A549 treated with Hydrocortisone at 1 μM for 4 hours (cell line): ENCODE measurements around the gene TMEM88. TPM values are rescaled to one million over a fixed set of nuclear protein-coding genes. Genes with fewer than 3 reads are reported as not detected.

Experiments
- total RNA-seq: library from RNA; stranded (reverse); fragments of 200-300 nt; extraction: Qiagen RNA extraction; gene quantifications from 5 replicates; pipeline ENCODE4 v1.2.3, GENCODE V29; 2022

TMEM88 gene, protein sequence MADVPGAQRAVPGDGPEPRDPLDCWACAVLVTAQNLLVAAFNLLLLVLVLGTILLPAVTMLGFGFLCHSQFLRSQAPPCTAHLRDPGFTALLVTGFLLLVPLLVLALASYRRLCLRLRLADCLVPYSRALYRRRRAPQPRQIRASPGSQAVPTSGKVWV
- total RNA-seq, result 0.51 to 1.5 TPM (median 0.66 TPM) in 5 replicates

GRCh38 chr17:7854851-7855659 lies at the start of gene TMEM88:
Gene TMEM88 (plus strand): TSS chr17:7855066. CDS start chr17:7855075, 9 bp downstream.

DNA sequence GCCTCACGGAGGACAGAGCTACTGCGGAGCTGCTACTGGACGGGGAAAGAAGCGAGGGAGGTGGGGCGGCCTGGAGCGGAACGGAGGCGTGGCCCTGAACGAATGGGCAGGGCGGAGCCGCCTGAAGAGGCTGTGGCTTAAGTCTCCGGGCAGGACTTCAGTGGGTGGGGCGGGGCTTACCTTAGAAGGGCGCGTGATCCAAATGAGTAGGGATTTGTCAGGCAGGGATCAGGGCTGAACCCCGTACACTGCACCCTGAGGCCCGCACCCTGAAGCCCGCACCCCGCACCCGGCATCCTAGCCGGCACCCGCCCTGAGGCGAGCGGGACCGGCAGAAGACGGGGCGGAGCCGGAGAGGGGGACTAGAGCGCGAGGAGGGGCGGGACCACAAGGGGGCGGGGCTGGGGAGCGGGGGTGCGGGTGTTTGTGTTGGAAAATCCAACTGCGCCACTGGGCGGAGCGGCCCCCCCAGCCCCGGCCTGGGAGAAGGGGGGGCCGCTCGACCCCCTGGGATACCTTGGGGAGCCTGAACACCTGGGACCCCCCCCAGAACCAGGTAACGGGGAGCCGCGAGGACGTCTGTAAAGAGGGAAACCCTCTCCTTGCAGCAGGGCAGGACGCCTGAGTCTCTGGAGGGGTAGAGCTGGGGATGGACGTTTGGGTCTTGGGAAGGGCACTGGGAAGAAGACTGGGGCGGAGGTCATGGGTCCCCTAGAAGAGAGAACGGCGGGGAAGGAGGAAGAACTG lies 20.9 kb upstream of the TMEM88 start, which contains the start of gene KDM6B:
Gene KDM6B, plus strand, starts transcription at position 423 of the 747 bp plus-strand sequence. CDS start 11,338 bp downstream, outside the sequence.

DNA sequence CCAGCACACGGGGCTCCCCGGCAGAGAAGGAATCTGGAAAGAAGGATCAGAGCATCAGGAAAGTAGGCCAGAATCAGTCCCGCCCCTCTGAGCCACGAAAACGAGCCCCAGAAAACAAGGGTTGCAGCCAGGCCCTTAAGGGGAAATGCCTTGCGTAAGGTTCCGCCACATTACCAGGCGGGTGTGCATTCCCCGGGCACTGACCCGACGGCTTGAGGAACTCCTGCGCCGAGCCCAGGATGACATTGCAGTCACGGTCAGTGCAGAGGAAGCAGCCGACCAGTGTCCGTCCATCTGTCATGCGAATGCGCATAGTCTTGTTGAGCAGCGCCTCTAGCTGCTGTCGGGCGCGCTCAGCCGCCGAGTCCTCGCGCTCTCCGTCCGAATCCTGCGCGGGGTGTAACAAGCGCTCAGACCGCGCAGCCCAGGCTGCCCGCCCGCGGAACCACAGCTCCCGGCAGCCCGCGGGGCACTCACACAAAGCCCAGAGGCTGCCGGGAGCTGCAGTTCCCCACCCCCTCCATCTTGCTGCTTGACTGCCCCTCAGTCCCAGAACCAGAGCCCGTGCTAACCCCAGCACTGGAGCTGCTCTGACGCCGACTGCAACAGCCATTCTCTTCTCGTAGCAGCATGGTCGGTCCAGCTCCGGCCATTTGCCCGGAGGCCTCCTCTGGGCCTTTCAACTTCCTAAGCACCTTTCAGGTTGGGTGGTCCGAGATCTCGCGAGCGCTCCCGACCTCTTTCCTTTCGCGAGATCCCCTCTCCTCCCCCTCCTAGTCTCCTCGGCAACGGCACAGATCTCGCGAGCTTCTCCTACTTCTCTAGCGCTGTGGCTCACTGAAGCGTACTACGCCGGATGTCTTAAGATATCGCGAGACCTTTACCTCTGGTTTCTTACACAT lies 2.2 kb downstream of the TMEM88 start, which contains the start of gene NAA38:
Gene NAA38, minus strand, starts transcription at position 749 of the 902 bp plus-strand sequence. Its CDS starts 96 bp downstream, at position 653.

GRCh38 chr17:7857713-7858521 lies 3.1 kb downstream of the TMEM88 start, which contains the start of gene CYB5D1:
Gene CYB5D1 (plus strand): TSS chr17:7858003. CDS start chr17:7858135, 132 bp downstream.

DNA sequence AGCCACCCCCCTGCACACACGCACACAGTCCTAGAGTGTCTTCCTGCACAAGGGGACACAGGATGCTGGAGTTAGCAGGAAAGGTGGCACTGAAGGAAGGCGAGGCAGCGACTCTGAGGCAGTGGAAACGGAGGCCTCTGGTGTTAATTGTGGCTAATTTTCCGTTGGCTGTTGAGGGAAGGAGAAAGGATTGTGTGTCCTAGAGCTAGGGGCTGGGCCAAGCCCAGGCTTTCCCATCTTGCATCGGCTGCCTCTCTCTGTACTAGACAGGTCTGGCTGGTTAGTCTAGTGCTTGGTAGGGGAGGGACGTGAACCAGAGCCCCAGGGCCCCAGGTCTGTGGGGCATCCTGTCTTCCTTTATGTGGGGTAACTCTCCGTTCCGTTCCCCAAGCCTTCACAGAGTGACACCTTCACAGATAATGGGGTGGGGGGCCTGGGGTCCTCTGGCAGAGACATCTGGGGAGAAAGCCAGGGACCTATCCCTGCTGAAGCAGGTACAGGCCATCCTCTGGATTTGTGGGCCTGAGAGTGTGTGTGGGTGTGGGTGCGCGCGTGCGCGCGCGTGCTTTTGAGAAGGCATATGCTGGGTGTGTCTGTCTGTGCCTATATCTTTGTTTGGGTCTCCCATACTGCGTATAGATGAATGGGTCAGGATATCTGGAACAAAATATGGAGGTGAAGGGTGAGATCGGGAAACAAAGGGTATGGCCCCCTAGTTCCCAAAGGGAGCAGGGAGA lies 33.5 kb downstream of the TMEM88 start, which contains the start of gene CHD3:
Gene CHD3, plus strand, starts transcription at position 606 of the 737 bp plus-strand sequence. CDS start 212 bp downstream, outside the sequence.

Other genes with a start within 250 kb of the TMEM88 start
- gene FXR2, start 240.2 kb upstream of the TMEM88 start, total RNA-seq, result 52.5 to 56.7 TPM (median 54.4 TPM) in 5 replicates
- 60.0 to 88.9 TPM (median 79.2 TPM) in 5 replicates for gene SAT2, start 227.2 kb upstream of the TMEM88 start, total RNA-seq
- 0.35 to 0.85 TPM (median 0.60 TPM) in 5 replicates for gene SHBG, start 224.9 kb upstream of the TMEM88 start, total RNA-seq
- 0.15 to 0.37 TPM (median 0.27 TPM) in 5 replicates for gene ATP1B2, start 204.1 kb upstream of the TMEM88 start, total RNA-seq
- 42.4 to 47.4 TPM (median 42.4 TPM) in 5 replicates for gene TP53, start 167.6 kb upstream of the TMEM88 start, total RNA-seq
- 33.5 to 44.7 TPM (median 38.0 TPM) in 5 replicates for gene WRAP53, start 166.6 kb upstream of the TMEM88 start, total RNA-seq
- 1.1 to 1.4 TPM (median 1.3 TPM) in 5 replicates for gene EFNB3, start 149.9 kb upstream of the TMEM88 start, total RNA-seq
- 0.01 to 0.08 TPM (median 0.02 TPM) in 5 replicates for gene DNAH2, start 137.3 kb upstream of the TMEM88 start, total RNA-seq
- gene KDM6B, start 20.8 kb upstream of the TMEM88 start, total RNA-seq, result 9.9 to 18.2 TPM (median 14.1 TPM) in 5 replicates
- gene NAA38, start 2.5 kb downstream of the TMEM88 start, total RNA-seq, result 139 to 244 TPM (median 211 TPM) in 5 replicates
- 18.7 to 23.0 TPM (median 19.4 TPM) in 5 replicates for gene CYB5D1, start 2.9 kb downstream of the TMEM88 start, total RNA-seq
- gene CHD3, start 33.7 kb downstream of the TMEM88 start, total RNA-seq, result 53.0 to 71.6 TPM (median 60.6 TPM) in 5 replicates
- gene RNF227, start 61.2 kb downstream of the TMEM88 start, total RNA-seq, result 1.00 to 3.4 TPM (median 1.4 TPM) in 5 replicates
- gene KCNAB3, start 74.8 kb downstream of the TMEM88 start, total RNA-seq, result 1.9 to 2.9 TPM (median 2.7 TPM) in 5 replicates
- 302 to 325 TPM (median 321 TPM) in 5 replicates for gene TRAPPC1, start 76.9 kb downstream of the TMEM88 start, total RNA-seq
- 38.2 to 41.1 TPM (median 40.0 TPM) in 5 replicates for gene CNTROB, start 77.1 kb downstream of the TMEM88 start, total RNA-seq
- 0.28 to 0.52 TPM (median 0.36 TPM) in 4 of 5 replicates, not detected in the other for gene GUCY2D, start 147.5 kb downstream of the TMEM88 start, total RNA-seq
- 0.21 to 0.48 TPM (median 0.31 TPM) in 5 replicates for gene ALOX15B, start 184.0 kb downstream of the TMEM88 start, total RNA-seq
- 1.2 to 1.6 TPM (median 1.4 TPM) in 5 replicates for gene ALOX12B, start 232.7 kb downstream of the TMEM88 start, total RNA-seq